LNCaP clone FGC (cell line): ENCODE results near the gene SNX33.

Experiments
- DNase-seq: peaks from one replicate; pipeline ENCODE4 v3.0.0-alpha.2; 2011; ENCODE audit warnings: low read depth
- H3K4me3 ChIP-seq: 2 replicates; pipeline ENCODE4 v1.5.1; 2011; ENCODE audit warnings: mild to moderate bottlenecking, low read depth, low read length, control low read depth
- TF ChIP-seq, protein P1 (sequence below): IDR thresholded peaks from 2 replicates; pipeline ENCODE4 v1.5.1; 2012; ENCODE audit warnings: mild to moderate bottlenecking; ENCODE audit not compliant: control insufficient read depth, insufficient read depth; ENCODE audit errors: extremely low read depth

SNX33 gene

DNA sequence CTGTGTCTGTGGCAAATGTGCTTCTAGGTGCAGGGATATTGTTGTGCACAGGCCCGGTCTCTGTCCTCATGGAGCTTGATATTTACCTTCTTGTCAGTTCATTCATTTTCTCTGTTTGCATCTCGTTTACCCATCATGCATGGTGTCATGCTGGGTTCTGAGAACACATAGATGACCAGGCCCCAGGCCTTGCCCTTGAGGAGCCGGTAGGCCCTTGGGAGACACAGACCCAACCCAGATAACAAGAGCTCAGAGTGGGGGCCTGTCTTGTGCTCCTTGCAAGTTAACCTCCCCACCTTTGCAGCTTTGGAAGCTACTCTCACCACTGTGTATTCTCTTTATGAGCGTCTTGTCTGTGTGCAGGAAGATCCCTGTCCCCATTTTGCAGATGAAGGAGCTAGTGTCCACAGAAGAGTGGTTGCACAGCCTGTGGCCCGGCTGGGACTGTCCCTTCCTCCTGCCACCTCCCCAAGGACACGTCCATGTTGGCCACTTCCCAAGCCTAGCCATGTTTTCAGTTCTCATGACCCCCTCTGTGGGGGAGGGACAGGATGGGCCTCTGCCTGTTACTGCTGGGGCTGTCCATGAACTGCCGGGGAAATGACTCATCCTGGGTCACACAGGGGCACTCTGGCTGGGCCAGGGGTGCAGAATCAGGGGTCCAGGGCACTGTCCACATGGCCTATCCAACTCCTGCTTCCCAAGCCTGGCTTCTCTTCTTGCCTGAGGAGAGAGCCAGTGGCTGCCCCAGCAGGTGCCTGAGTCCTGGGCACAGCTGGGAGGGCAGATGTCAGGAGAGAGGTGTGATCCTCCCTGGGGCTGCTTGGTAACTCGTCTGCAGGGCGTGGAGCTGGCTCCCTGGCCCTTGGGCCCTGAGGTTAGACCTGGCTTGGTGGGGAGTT is 3.4 kb downstream of the SNX33 start:
- no peak overlapping the region for H3K4me3 ChIP-seq
- DNase-seq: no peak
- TF ChIP-seq, protein P1, sequence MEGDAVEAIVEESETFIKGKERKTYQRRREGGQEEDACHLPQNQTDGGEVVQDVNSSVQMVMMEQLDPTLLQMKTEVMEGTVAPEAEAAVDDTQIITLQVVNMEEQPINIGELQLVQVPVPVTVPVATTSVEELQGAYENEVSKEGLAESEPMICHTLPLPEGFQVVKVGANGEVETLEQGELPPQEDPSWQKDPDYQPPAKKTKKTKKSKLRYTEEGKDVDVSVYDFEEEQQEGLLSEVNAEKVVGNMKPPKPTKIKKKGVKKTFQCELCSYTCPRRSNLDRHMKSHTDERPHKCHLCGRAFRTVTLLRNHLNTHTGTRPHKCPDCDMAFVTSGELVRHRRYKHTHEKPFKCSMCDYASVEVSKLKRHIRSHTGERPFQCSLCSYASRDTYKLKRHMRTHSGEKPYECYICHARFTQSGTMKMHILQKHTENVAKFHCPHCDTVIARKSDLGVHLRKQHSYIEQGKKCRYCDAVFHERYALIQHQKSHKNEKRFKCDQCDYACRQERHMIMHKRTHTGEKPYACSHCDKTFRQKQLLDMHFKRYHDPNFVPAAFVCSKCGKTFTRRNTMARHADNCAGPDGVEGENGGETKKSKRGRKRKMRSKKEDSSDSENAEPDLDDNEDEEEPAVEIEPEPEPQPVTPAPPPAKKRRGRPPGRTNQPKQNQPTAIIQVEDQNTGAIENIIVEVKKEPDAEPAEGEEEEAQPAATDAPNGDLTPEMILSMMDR: no peak

DNA sequence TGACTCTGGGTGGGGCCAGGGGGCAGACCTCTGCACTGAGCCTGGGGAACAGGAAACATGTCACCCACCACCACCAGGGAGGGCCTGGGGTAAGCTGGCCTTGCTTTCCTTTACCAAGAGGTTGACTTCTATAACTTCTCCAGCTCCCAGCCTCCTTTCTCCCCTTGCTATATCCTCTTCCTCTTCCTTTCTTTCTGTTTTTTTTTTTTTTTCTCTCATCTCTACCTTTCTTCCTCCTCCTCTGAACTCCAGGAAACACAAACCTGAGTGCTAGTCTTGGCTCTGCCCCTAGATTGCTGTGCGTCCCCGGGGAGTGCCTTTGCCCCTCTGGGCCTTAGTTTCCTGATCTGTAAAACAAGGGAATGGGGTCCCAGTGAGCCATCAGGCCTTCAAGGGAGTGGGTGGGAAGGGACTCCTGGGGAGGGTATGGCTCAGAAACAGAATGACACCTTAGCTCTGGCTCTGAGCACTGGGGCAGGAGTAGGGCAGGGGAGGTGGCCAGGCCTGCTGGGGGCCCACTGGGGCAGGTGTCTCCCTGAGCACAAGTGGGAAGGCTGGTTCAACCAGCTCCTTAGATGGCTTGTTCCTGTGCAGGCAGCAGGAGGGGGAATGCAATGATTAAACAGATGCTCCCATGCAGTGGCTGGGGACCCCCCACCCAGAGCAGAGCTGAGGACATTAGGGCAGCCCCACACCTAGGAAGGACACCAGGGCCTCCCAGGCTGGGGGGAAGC is 4.3 kb downstream of the SNX33 start:
- no peak for DNase-seq
- TF ChIP-seq, protein P1: no peak
- no peak overlapping the region for H3K4me3 ChIP-seq

DNA sequence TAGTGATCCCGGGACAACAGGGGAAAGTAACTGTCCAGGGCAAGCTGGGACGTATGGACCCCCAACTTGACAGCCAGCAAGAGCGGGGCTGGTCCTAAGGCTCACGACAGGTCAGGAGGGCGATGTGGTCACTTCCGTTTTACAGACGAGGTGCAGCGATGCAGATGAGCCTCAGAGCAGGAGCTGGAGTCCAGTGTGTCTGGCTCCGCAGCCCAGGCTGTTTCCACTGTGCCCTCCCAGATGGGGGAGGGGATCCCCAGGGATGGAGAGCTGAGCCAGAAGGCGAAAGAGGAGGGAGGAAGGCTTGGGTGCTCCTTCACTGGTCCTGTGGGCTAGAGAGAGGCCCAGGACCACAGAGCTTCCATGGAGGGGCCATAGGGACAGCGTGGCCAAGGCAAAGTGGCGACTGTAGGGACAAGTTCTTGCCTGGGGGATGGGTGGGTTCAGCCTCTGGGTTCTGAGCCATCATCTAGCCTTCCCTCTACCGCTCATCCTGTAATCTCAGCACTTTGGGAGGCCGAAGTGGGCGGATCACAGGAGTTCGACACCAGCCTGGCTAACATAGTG is 5.7 kb downstream of the SNX33 start:
- no peak for DNase-seq
- no peak overlapping the region for H3K4me3 ChIP-seq
- TF ChIP-seq, protein P1: no peak

DNA sequence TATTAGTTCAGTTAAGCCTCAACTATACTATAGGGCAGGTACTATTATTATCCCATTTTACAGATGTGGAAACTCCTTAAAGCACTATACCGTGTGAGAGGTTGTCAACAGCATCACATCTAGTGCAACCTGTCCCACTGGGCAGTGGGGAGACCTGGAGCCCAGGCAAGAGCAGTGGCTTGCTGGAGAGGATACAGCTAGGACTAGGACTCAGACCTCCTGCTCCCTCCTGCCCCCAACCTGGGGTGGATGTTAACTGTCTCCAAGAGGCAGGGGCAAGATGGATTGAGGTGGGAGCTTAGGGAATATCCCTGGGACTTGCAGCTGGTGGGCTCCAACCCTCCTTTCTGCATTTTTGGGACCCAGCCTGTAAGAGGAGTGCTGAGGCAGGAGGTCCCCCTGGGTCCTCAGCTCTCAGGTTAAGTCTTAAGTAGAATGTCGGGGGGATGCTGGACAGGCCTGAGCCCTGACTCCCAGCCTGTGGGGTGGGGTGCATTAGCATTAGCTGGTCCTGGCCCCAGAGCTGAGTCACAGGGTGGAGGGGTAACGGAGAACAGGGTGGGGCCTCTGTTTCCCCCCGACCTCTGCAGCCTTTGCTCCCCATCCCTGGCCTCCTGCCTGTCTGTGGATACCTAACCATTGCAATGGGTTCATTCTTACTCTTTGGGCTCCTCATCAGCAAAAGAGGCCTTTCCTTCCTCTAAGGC is 6.6 kb downstream of the SNX33 start:
- TF ChIP-seq, protein P1: no peak
- no peak for DNase-seq
- H3K4me3 ChIP-seq: no peak overlapping the region

DNA sequence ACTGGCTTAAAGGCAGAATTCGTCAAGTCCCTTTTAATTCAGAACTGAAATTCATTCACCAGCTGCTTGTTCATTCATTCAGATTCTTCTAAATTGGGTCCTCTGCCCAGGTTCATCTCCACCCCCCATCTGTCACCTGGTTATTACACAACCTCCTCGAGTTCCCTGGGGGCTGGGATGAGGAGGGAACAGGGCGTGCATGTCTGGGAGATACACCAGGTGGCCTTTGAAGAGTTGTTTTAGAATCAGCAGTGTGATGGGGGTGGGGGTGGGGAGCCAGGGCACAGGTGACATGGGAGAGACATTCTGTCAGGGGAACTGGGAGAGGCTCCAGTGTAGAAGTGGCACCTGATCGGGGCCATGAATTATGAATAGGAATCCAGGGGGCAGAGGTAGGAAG is 8.2 kb downstream of the SNX33 start:
- no peak for DNase-seq
- TF ChIP-seq, protein P1: no peak
- no peak overlapping the region for H3K4me3 ChIP-seq

DNA sequence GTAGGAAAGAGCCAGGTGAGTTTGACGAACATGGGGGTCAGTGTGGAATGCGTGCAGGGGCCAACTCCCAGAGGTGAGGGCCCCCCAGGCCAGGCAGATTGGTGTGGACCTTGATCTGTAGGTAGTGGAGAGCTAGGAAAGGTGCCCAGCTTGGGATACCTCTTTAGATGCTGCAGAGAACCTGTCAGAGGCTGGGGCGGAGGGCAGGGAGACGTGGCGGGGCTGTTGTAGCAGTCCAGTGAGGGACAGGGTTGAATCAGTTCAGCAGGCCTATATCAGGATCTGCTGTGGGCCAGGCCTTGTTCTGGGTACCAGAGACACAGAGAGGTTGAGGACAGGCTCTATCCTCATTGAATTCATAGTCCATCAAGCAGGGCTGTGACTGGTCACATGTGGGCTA is 8.6 kb downstream of the SNX33 start:
- TF ChIP-seq, protein P1: no peak
- no peak for DNase-seq
- H3K4me3 ChIP-seq: no peak overlapping the region
